GM21515 (cell line): ENCODE results near the gene LEFTY1.
A peak's percentile ranks its signal among the peaks of the same experiment; 100 is the strongest.

Experiments
- ATAC-seq: cut with Tn5 transposase; IDR thresholded peaks from one replicate; pipeline ENCODE4 v1.9.1; 2021; ENCODE audit not compliant: unreplicated experiment

Gene LEFTY1

DNA sequence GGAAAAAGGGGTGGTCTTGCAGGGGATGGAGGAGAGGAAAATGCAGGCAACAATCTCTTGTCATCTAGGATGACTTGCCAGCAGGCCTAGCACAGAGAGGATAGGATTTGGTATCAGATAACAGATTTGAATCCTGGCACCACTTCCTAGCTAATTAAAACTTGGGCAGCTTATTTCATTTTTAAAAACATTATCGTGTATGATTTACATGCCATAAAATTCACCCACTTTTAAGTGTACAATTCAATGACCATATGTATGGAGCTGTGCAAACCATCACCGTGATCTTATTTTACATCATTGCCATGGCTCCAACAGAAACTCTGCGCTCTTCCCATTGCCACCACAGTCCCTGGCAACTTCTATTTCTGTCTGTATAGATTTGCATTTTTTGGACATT, 28.2 kb upstream of the LEFTY1 start:
- ATAC-seq = no peak

DNA sequence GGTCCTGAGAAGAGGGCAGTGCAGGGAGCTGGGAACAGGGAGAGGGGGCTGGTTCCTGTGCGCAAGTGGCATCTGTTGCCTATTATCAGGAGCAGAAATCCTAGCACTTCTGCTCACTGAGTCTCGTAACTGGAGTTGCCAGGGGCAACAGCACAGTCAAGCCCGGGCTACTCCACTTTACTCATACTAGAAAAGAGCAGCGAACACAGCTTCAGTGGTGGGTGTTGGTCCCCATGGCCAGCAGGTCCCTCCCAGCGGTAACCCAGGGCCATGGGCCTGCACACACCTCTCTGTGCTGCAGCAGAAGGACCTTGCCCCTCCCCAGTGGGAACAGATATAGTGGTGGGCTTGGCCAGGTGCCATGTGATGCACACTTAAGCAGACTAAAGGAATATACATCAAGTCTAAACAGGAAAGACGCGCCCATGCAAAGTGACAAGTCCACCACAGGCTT, 26.6 kb upstream of the LEFTY1 start:
- ATAC-seq = no peak

DNA sequence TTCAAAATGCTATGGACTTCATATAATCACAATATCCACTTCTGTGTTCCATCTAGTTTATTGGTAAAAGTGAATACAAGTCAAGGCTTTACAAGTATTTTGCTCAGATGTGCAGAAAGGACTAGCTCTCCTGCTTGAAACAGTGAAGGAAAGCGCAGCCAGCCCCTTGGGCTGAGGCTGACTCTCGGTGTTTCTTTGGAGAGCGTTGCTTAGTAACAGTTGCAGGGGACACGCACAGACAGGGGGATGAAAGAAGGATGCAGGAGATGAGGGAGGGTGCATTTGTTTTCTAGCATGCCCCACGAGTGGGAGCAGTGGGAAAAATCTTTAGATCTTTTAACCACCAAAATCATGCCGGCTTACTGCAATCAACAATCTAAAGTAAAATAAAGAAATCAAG, 26.0 kb upstream of the LEFTY1 start:
- no peak for ATAC-seq

DNA sequence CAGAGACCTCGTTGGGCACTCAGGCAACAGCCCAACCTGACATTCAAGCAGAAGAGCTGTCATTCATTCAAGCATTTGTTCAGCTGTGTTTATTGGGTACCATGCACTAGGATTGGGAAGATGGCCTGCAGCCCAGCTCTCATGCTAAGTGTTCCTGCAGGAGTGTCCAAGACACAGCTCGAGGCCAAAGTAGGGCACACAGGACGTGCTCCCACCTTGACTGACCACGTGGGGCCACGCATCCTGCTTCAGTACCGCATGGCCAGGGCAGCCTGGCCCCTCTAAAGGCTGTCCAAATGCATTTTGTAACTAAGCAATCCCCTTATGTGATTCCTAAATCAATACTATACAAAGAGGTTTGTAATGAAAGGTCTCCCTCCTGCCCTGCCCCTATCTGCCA, 25.4 kb upstream of the LEFTY1 start:
- ATAC-seq = no peak

DNA sequence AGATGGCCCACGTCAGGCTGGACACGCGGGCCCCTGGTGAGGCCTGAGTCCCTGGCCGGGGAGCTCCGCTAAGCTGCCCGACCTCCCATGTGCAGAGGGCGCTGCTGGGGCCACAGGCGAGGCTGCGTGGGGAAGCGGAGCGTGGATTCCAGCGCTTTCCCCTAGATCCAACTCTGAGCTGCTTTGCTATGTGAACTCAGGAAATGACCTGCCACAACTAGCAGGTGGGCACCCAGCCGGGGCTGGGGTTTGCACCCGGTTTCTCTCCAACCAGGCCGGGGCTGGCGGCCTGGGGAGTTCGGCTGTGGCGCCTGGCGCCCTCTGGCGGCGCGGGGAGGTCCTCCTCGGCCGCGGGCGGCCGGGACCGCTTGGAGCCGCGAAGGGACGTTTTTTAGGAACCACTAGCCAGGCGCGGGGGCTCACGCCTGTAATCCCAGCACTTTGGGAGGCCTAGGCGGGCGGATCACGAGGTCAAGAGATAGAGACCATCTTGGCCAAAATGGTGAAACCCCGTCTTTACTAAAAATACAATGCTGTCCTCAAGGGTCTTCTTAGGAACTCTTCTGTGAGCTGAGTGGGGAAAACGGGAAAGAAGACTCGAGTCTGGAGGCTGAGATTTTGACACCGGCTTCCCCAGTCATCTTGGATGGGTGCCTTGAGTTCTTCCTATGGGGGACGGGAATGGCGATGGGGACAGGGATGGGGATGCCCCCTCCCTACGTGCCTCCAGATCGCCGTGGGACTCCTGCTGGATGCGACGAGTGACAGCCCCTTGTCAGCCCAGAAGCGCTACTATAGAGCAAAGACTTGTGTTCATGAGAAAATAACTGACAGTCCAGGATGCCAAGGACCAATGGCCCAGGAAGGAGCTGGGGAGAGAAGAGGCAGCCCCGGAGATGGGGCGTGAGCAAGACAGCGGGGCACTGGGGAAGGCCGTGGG, 22.5 kb upstream of the LEFTY1 start:
- no peak for ATAC-seq

DNA sequence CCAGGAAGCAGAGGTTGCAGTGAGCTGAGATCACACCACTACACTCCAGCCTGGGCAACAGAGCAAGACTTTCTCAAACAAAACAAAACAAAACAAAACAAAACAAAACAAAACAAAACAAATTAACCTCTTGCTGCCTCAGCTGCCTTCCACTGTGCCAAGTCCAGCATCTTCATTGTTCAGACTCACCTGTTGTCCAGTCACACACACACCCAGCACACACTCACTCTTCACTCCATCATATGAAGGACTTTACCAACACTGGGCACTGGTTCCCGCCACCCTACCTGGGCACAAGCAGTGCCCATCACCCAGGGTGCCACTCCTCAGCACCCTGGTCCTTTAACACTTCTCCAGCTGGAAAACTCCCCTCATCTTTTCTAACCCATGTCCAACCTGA, 20.5 kb upstream of the LEFTY1 start:
- ATAC-seq = no peak

DNA sequence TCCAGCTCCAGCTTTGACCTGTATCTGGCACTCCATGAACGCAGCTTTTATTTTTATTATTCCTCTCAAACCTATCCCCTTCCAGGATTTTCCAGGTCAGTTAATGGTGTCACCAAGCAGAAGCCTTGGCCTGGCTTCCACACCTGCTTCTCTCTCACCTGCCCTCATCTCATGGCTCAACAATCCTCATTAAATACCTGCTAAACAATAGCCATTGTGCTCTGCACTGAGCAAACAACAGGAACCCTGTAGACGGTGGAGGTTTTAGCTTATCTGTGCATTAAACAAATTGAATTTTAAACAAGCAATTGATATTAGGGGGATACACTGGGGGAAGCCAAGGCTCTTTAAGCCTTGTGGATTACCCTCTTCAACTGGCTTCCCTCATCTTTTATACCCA, 19.8 kb upstream of the LEFTY1 start:
- ATAC-seq = no peak

DNA sequence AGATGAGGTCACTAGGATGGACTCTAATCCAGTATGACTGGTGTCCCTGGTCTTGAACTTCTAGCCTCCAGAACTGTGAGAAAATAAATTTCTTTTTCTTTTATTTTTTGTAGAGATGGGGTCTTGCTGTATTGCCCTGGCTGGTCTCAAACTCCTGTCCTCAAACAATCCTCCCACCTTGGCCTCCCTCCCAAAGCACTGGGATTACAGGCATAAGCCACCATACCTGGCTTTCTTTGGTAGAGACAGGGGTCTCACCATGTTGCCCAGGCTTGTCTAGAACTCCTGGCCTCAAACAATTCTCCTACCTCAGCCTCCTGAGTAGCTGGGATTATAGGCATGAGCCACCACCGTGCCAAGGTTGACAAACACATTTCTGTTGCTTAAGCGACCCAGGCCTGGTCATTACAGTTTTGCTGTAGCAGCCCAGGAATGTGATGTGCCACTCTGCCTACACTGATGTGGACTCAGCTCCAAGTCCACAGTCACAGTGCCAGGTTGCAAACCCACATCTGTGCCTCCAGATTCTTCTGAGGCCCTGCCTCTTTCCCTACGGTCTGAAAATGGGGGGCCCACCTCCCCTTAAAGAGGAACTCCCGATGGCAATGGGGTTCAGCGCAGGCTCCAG, 19.2 kb upstream of the LEFTY1 start:
- ATAC-seq = no peak

DNA sequence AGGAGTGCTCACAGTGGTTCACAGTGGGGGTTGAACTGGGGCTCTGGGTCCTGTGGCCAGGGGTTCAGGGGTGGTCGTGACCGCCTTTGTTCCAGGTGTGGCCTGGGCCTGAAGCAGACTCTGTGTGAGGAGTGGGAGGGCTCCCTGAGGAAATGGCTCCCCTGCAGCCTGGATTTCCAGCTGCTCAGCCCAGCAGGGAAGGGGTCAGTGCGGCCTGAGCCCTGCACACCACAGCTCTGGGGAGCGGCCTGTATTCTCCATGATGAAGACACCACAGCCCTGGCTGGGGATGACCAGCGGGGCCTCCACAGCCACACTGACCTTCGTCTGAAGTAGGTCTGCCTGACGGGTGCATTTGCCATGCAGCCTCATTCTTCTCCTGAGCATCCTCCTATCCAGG, 18.4 kb upstream of the LEFTY1 start:
- ATAC-seq = no peak

DNA sequence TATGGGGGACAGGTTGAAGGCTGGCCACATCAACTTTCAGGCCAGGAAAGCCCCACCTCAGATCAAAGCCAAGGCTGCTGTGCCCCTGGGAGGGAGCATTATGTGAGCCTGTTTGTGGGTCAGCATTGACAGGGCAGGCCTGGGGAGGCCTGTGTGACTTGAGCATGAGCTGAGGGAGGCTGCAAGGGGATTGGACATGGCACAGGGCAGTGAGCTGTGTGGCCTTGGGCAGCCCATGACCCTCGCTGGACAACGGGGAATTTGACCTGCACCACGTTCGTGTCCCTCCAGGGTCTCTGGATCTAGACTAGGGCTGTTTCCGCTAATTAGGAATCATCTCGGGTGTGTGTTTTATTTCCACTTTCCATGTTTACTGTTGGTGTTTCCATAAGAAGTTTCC, 17.5 kb upstream of the LEFTY1 start:
- ATAC-seq = no peak

DNA sequence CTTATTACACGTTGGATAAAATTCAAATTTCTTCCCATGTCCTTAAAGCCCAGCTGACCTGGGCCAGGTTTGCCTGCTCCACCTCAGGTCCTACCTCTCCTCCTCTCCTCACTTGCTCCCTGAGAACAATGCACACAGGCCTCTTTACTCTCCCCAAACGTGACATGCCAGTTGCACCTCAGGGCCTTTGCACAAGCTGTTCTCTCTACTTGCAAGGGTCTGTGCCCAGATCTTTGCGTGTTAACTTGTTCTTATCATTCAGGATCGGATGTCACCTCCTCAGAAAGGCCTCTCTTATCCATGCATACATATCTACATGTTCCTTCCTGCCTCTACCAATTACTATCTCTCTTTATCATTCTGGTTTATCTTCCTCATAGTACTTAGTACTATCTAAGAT, 14.7 kb upstream of the LEFTY1 start:
- no peak for ATAC-seq

DNA sequence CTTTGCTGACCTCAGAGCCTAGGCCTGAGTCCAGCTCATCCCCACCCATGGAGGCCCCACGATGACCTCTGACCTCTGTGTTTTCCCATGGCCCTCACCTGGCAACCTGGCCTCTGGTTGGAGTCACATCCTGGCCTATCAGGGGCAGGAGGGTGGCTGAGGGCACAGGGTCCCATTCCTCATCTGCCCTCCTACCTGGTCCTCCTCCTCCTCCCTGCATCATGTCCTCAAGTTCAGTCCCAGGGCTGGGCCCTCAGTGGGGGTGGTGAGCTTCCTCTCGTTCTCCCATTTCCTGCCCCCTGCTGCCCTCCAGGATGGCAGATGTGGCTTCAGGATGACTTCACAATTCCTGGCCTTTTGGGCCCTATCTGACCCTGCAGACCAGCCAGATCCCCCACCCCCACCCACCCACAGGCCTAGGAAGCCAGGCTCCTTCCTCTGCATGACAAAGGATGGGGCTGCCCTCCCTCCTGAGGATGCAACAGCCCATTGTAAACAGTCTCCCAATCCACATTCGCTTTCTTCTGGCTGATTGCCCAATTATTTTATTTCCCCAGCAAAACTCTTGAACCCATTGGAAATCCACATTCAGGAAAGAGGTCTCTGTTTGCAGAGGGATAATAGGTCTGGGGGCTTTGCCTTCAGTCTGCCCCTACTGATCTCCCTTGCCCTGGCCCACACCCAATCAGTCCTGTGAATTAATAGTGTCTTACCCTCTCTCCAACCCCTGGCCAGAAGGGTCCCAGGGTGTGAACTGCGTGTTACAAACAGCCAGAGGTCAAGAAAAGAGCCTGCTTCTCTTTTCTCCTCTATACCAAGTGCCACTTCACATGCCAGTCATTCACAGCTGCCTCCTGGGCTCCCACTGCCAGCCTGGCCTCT, 10.3 kb upstream of the LEFTY1 start:
- ATAC-seq = no peak

DNA sequence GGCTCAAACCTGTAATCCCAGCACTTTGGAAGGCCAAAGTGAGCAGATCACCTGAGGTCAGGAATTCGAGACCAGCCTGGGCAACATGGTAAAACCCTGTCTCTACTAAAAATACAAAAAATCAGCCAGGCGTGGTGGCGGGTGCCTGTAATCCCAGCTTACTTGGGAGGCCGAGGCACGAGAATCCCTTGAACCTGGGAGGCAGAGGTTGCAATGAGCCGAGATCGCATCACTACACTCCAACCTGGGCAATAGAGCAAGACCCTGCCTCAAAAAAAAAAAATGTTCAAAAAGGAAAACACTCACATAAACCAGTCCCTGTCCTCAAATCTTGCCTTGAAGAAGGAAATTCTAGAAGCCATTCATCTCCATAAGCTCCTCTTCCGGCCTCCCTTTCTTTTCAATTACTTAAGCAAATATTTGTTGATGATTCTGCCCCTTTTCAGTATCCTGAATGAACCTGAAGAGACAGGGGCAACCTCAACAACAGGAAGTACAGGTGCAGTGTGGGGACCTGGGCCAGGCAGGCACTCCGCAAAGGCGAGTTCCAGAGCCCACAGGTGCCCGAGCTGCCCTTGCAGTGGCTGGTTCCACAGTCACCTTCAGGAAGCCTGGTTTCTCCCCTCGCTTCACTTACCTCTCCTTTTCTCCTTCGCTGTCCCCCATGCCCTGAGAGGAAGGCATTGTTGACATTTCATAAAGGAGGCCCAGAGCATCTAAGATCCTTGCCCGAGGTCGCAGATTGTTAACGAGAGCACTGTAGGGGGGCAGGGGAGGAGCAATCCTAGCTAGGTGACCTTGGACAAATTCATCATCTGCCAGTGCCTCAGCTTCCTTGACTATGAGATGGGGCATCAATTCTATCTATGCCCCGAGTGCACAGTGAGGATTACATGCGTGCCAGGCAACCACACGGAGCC, 8.9 kb upstream of the LEFTY1 start:
- ATAC-seq = no peak

DNA sequence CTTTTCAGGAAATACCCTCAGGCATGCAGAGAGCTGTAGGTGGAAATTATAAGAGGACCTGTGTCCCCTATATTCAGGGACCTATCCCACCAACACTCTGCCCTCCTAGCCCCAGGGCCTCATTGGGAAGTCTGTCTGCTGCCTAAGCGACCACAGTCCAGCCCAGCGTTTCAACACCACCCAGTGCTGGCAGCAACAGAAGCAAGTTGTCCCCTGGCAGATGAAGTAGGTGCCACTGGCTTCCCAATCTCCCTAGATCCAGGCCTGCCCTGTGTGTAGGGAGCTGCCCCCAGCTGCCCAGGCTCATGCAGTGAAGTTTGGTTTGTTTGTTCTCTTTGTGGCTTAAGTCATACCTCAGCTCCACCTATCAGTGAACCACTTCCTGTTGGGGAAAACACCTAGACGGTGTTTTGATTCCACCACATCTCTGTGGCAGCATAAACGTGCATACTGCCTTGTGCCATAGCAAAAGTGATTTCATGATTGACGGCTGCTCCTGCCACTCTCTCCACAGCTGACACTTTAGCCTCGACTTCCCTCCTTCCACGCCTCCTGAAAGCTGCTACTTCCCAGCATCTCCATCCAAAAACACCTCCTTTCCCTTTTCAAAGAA, 8.1 kb upstream of the LEFTY1 start:
- ATAC-seq = peak; percentile 100

DNA sequence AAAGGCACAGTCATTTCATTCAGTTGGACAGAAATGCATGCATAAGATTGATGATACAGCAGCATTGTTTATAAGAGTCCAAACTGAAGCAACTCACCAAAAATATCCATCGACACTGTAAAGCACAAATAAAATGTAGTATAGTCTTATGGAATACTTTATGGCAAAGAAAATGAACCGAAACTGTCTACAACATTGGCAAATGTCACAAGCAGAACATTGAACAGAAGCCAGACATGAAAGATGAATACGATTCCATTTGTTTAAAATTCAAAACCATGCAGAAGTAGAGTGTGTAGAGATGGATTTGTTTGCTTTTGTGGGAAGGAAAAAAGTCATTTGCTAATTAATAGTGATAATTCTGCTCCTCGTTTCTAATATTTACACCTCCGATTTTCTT, 7.5 kb upstream of the LEFTY1 start:
- no peak for ATAC-seq

DNA sequence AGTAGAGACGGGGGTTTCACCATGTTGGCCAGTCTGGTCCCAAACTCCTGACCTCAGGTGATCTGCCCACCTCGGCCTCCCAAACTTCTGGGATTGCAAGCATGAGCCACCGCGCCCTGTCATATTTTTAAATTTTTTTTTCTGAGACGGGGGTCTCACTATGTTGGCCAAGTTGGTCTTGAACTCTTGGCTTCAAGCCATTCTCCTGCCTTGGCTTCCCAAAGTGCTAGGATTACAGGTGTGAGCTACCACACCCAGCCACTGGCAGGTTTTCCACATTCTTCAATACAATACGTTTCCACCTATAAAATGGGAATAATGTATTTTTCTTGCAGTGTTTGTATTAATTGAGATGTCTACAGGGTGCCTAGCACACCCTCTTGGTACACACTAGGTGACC, 3.4 kb upstream of the LEFTY1 start:
- ATAC-seq = no peak

DNA sequence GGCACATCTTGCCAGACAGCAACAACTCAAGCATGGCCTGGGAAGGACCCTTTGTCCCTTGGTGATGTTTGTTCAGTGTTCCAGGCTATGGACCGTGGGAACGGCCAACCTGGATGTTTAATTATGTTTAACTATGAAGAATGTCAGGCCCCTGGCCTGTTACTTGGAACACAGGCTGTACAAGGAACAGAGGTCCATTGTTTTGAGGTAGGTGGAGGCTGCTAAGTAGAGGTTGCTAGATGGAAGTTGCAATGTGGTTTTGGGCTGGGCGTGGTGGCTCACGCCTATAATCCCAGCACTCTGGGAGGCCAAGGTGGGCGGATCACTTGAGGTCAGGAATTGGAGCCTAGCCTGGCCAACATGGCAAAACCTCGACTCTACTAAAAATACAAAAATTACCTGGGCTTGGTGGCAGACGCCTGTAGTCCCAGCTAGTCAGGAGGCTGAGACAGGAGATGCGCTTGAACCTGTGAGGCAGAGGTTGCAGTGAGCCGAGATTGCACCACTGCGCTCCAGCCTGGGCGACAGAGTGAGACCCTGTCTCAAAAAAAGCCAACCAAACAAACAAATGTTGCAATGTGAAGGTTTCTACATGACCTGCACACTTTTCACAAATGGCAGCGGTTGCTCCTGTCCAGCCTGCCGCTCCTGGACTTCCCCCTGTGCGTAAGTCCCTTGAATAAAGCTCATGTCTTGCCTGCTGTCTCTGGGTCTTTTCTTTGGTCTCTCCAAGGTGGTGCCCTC, 2.5 kb upstream of the LEFTY1 start:
- ATAC-seq = no peak

DNA sequence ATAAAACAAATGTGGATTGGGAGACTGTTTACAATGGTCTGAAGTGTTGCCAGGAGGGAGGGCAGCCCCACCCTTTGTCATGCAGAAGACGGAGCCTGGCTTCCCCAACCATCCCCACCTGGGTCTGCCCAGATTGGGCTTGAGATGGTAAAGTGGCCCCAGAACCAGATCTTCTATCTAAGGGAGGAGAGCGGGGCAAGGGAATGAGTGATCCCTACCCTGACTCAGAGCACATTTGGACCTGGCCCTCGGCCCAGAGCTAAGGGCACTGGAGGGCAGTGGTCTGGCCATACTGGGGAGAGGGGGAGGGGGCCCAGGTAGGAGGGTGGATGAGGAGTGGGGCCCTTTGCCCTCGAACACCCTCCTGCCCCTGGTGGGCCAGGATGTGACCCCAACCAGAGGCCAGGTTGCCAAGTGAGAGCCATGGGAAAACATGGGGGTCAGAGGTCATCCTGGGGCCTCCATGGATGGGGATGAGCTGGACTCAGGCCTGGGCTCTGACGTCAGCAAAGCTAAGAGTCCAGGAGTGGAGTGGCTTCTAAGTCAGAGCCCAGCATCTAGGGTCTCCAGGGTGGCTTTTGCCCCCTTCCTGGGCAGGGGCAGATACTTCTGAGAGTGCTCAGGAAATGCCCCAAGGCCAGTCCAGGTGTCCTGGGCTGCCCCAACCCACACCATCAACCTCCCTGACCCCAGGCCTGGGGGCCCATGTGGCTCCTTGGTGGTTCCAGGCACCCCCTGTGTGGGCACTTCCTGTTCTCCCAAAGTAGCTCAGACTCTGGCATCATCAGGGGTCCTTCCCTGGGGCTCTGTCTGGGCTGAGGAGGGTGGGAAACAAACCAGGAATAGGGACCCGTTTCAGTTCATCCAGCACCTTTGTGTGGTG, 1.6 kb upstream of the LEFTY1 start:
- no peak for ATAC-seq
